Esophagus (tissue), 2 donors: ENCODE data around the gene SPTLC1. TPM values are rescaled to one million over a fixed set of nuclear protein-coding genes. Genes with fewer than 3 reads are reported as not detected.
"Not testable (repeated sequence)": the region's sequence is repeated elsewhere in the genome, so short reads cannot be mapped to it uniquely, and the experiment has no call there.

ENCODE experiments used
- H3K27ac ChIP-seq, 2 donors: one replicate each; pipeline ENCODE4 v1.5.1; 2013; ENCODE audit warnings: low read depth in 2 of 2, mild to moderate bottlenecking in 2 of 2, inconsistent platforms in 1 of 2, low read length in 1 of 2, moderate library complexity in 1 of 2
- H3K27me3 ChIP-seq, 2 donors: one replicate each; pipeline ENCODE4 v1.6.1; 2013; ENCODE audit warnings: low read length in 2 of 2, control low read depth in 1 of 2, mild to moderate bottlenecking in 1 of 2; ENCODE audit not compliant: insufficient read depth in 2 of 2, control insufficient read depth in 1 of 2
- H3K36me3 ChIP-seq, 2 donors: one replicate each; pipeline ENCODE4 v1.6.1; 2013; ENCODE audit warnings: low read length in 1 of 2; ENCODE audit not compliant: control insufficient read depth in 2 of 2, insufficient read depth in 2 of 2
- H3K4me1 ChIP-seq, 2 donors: one replicate each; pipeline ENCODE4 v1.6.1; 2013; ENCODE audit warnings: low read length in 1 of 2; ENCODE audit not compliant: control insufficient read depth in 2 of 2, insufficient read depth in 2 of 2
- H3K4me3 ChIP-seq, 2 donors: one replicate each; pipeline ENCODE4 v1.5.1; 2013; ENCODE audit warnings: low read length in 2 of 2, mild to moderate bottlenecking in 2 of 2, low read depth in 1 of 2, moderate library complexity in 1 of 2
- H3K9me3 ChIP-seq, 2 donors: one replicate each; pipeline ENCODE4 v1.6.1; 2013; ENCODE audit warnings: mild to moderate bottlenecking in 2 of 2, low read depth in 1 of 2, low read length in 1 of 2, moderate library complexity in 1 of 2; ENCODE audit not compliant: control insufficient read depth in 2 of 2, insufficient read depth in 1 of 2
- WGBS, 2 donors: extraction: QIAGEN DNeasy Blood & Tissue Kit; methylation state at CpG; one replicate each; pipeline ENCODE4 v1.1.7; 2013; 5-methylcytosine and 5-hydroxymethylcytosine counted together
- polyA plus RNA-seq, 2 donors: library from polyadenylated mRNA; stranded (reverse); fragments of 200-250 nt; gene quantifications; one replicate each; pipeline ENCODE4 v1.2.3, GENCODE V29; 2013
- donor health status: healthy with polysubstance abuse.
- donor health status: Bipolar disorder and iron deficiency.

The SPTLC1 gene
- polyA plus RNA-seq, 2 donors = 53.9 to 57.1 TPM

GRCh38 chr9:92001948-92002347, 113.3 kb downstream of the SPTLC1 start:
- not testable (repeated sequence) for H3K27me3 ChIP-seq, H3K4me3 ChIP-seq, H3K27ac ChIP-seq, H3K4me1 ChIP-seq, H3K36me3 ChIP-seq, H3K9me3 ChIP-seq
- WGBS, 2 donors = 87 to 88% methylated on average over 10 of the region's 10 CpGs

DNA sequence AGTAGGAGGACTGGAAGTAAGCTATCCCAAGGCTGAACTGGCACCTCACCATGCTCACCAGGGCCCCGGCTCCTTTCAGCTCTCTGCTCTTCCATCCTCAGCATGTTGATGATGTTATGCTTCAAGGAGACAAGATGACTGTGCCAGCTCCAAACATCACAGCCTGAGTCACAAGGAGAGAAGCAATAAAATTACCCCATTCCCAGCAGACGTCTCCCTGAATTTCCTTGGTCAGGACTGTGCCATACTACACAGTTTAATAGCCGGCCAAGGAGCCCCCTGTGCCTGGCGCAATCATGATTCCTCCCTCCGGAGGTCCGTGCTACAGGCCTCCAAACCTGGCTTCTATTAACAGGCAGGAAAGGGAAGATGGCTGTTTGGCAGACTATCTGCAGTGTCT, 114.0 kb downstream of the SPTLC1 start:
- H3K36me3 ChIP-seq = no peaks in the 10 kb centered on the region
- H3K4me3 ChIP-seq = no peak overlapping the region
- H3K4me1 ChIP-seq = no peaks in the 10 kb centered on the region
- H3K27ac ChIP-seq = no peak overlapping the region
- no peaks in the 10 kb centered on the region for H3K9me3 ChIP-seq
- H3K27me3 ChIP-seq = no peaks in the 10 kb centered on the region
- WGBS, 2 donors = 72 to 78% methylated on average over 6 of the region's 6 CpGs

- H3K27me3 ChIP-seq = peaks cover 0 to 4% of the 10 kb centered on the region in 2 donors
These were observed 120.1 kb downstream of the SPTLC1 start for GRCh38 chr9:91995000-91995655.

GRCh38 chr9:91994422-91994821, 120.8 kb downstream of the SPTLC1 start:
- no peaks in the 10 kb centered on the region for H3K36me3 ChIP-seq
- WGBS, 2 donors = 33% methylated on average over 4 of the region's 4 CpGs
- H3K27me3 ChIP-seq = peaks cover 0 to 4% of the 10 kb centered on the region in 2 donors
- H3K9me3 ChIP-seq = no peaks in the 10 kb centered on the region
- no peaks in the 10 kb centered on the region for H3K4me1 ChIP-seq
- no peak overlapping the region for H3K4me3 ChIP-seq
- H3K27ac ChIP-seq = no peak overlapping the region

More at GRCh38 chr9:91995000-91995655, 120.1 kb downstream of the SPTLC1 start:
- no peaks in the 10 kb centered on the region for H3K4me1 ChIP-seq
- H3K9me3 ChIP-seq = no peaks in the 10 kb centered on the region
- no peak overlapping the region for H3K4me3 ChIP-seq
- 26 to 31% methylated on average over 8 of the region's 8 CpGs for WGBS, 2 donors
- H3K36me3 ChIP-seq = no peaks in the 10 kb centered on the region
- H3K27ac ChIP-seq = no peak overlapping the region

DNA sequence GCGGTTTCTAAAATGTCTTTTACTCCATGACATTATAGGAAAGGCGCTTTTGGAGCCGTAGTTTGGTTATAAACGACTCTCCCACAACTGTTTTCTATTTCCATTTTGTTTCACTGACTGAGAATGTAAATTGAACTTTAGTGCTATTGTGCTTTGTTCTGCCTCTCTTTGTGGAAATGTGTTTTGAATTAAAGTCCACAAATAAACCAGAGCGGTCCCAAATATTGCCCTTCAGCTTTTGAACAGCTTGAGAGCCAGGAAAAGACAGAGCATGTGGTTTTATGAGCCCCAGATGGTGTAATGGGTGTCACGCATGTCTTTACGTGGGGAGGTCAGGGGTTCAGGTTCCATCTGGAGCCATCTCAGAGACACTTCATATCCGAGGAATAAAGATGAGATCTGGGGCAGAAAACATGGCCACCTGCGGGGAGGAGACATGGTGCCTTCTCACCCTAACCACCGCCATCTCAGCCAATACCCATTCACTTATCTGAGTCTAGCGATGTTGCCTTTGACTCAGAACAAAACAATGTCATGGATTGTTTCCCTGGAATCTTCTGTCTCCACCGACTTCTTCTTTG, 122.7 kb downstream of the SPTLC1 start:
- no peak overlapping the region for H3K4me3 ChIP-seq
- H3K27me3 ChIP-seq = peaks cover 0 to 4% of the 10 kb centered on the region in 2 donors
- no peak overlapping the region for H3K27ac ChIP-seq
- no peaks in the 10 kb centered on the region for H3K4me1 ChIP-seq
- 70 to 75% methylated on average over 12 of the region's 12 CpGs for WGBS, 2 donors
- no peaks in the 10 kb centered on the region for H3K36me3 ChIP-seq
- H3K9me3 ChIP-seq = no peaks in the 10 kb centered on the region

- H3K27ac ChIP-seq = no peak overlapping the region
- no peaks in the 10 kb centered on the region for H3K9me3 ChIP-seq
- H3K4me3 ChIP-seq = no peak overlapping the region
- peaks cover 0 to 4% of the 10 kb centered on the region in 2 donors for H3K27me3 ChIP-seq
- WGBS, 2 donors = 72 to 77% methylated on average over 20 of the region's 20 CpGs
- no peaks in the 10 kb centered on the region for H3K36me3 ChIP-seq
- H3K4me1 ChIP-seq = no peaks in the 10 kb centered on the region
These were observed 123.4 kb downstream of the SPTLC1 start for GRCh38 chr9:91991721-91992341.

GRCh38 chr9:91986248-91986647, 129.0 kb downstream of the SPTLC1 start:
- Histone ChIP-seq H3K36me3 (no peaks in the 10 kb centered on the region), H3K4me1 (no peaks in the 10 kb centered on the region), H3K4me3 (no peak overlapping the region), H3K27me3 (no peaks in the 10 kb centered on the region), H3K27ac (no peak overlapping the region), H3K9me3 (no peaks in the 10 kb centered on the region)
- 84 to 91% methylated on average over 2 of the region's 2 CpGs for whole genome bisulfite sequencing, 2 donors

- H3K9me3 ChIP-seq = no peaks in the 10 kb centered on the region
- no peaks in the 10 kb centered on the region for H3K4me1 ChIP-seq
- no peak overlapping the region for H3K4me3 ChIP-seq
- H3K27me3 ChIP-seq = no peaks in the 10 kb centered on the region
- H3K27ac ChIP-seq = no peak overlapping the region
- WGBS, 2 donors = 89 to 91% methylated on average over 2 of the region's 2 CpGs
- H3K36me3 ChIP-seq = no peaks in the 10 kb centered on the region
These were observed 129.5 kb downstream of the SPTLC1 start for GRCh38 chr9:91985692-91986091.
